Activated T-helper 2 cell treated with anti-CD3 and anti-CD28 coated beads, Interferon-gamma antibody, Interleukin-2, Interleukin-4, amounts not matched to agents 10 μg/mL and 5 μg/mL and 100 μg/mL, durations not matched to agents 14 hours and 24 hours and 36 hours (primary cell): Measurements from ENCODE around the gene UFSP2. TPM values are rescaled to one million over a fixed set of nuclear protein-coding genes. Genes with fewer than 3 reads are reported as not detected.

ENCODE experiments used
- DNase-seq: peaks from one replicate; pipeline ENCODE4 v3.0.0; 2021; ENCODE audit warnings: low spot score
- H3K27ac Mint-ChIP-seq: one replicate; pipeline ENCODE4 v1.8.0; 2021; ENCODE audit warnings: mixed read lengths
- H3K27me3 Mint-ChIP-seq: one replicate; pipeline ENCODE4 v1.8.0; 2021; ENCODE audit warnings: low read depth, mixed read lengths
- H3K36me3 Mint-ChIP-seq: one replicate; pipeline ENCODE4 v1.8.0; 2021; ENCODE audit warnings: low read depth, mixed read lengths
- H3K4me1 Mint-ChIP-seq: one replicate; pipeline ENCODE4 v1.8.0; 2021; ENCODE audit warnings: low read depth, mixed read lengths
- H3K4me3 Mint-ChIP-seq: one replicate; pipeline ENCODE4 v1.8.0; 2021; ENCODE audit warnings: low read depth, mild to moderate bottlenecking, moderate library complexity, mixed read lengths
- H3K9me3 Mint-ChIP-seq: one replicate; pipeline ENCODE4 v1.8.0; 2021; ENCODE audit warnings: mixed read lengths
- intact Hi-C: fragments of 100-400 bp; cut with micrococcal nuclease; formaldehyde crosslinking; loops from one replicate; pipeline ENCODE4 v1.15.1; 2023
- total RNA-seq: library from RNA; stranded (reverse); gene quantifications from 2 replicates; pipeline ENCODE4 v1.2.3, GENCODE V29; 2022

UFSP2 gene
- total RNA-seq, 1 donor from 2014 or later: 26.4 TPM

- intact Hi-C loops: loop anchor here (1.0 to 10.0 kb wide), 5 partner anchors 50 to 570 kb away; partner anchors contain the start of genes ACSL1, SLC25A4 and SNX25
- Mint-ChIP-seq H3K27me3 (no peaks in the 10 kb centered on the region), H3K36me3 (peaks cover 30% of the 10 kb centered on the region), H3K4me3 (peak overlapping the region; percentile 81), H3K4me1 (peaks cover 38% of the 10 kb centered on the region), H3K9me3 (no peaks in the 10 kb centered on the region), H3K27ac (peak overlapping the region; percentile 86)
- no peak for DNase-seq
Measured at GRCh38 chr4:185394568-185395237, 31.1 kb downstream of the UFSP2 start.

GRCh38 chr4:185392156-185392555 is 33.6 kb downstream of the UFSP2 start:
- no peak for DNase-seq
- Mint-ChIP-seq H3K4me1 (peaks cover 20% of the 10 kb centered on the region), H3K27ac (no peak overlapping the region), H3K36me3 (peaks cover 4% of the 10 kb centered on the region), H3K4me3 (no peak overlapping the region), H3K9me3 (no peaks in the 10 kb centered on the region), H3K27me3 (no peaks in the 10 kb centered on the region)
- intact Hi-C loops: loop anchor here (10.0 kb wide), 2 partner anchors 247 to 567 kb away; partner anchors contain the start of genes ACSL1 and SLC25A4

- H3K4me1 Mint-ChIP-seq: peaks cover 18% of the 10 kb centered on the region
- no peak overlapping the region for H3K27ac Mint-ChIP-seq
- H3K36me3 Mint-ChIP-seq: no peaks in the 10 kb centered on the region
- H3K4me3 Mint-ChIP-seq: no peak overlapping the region
- no peak for DNase-seq
- no peaks in the 10 kb centered on the region for H3K27me3 Mint-ChIP-seq
- intact Hi-C loops: loop anchor here (10.0 kb wide), 2 partner anchors 246 to 566 kb away; partner anchors contain the start of genes ACSL1 and SLC25A4
- H3K9me3 Mint-ChIP-seq: no peaks in the 10 kb centered on the region
Measured at GRCh38 chr4:185390941-185391340, 34.8 kb downstream of the UFSP2 start.

GRCh38 chr4:185387957-185388356 is 37.8 kb downstream of the UFSP2 start:
- Mint-ChIP-seq H3K4me1 (peaks cover 17% of the 10 kb centered on the region), H3K4me3 (no peak overlapping the region), H3K27ac (no peak overlapping the region), H3K9me3 (no peaks in the 10 kb centered on the region), H3K27me3 (no peaks in the 10 kb centered on the region), H3K36me3 (no peaks in the 10 kb centered on the region)
- DNase-seq: no peak
- intact Hi-C loops: no loop called here

- peaks cover 14% of the 10 kb centered on the region for H3K4me1 Mint-ChIP-seq
- no peak overlapping the region for H3K27ac Mint-ChIP-seq
- H3K36me3 Mint-ChIP-seq: peaks cover 8% of the 10 kb centered on the region
- intact Hi-C loops: no loop called here
- H3K27me3 Mint-ChIP-seq: no peaks in the 10 kb centered on the region
- peaks cover 7% of the 10 kb centered on the region for H3K9me3 Mint-ChIP-seq
- H3K4me3 Mint-ChIP-seq: no peak overlapping the region
- no peak for DNase-seq
Measured at GRCh38 chr4:185384930-185385331, 40.8 kb downstream of the UFSP2 start.

GRCh38 chr4:185384061-185384460 is 41.7 kb downstream of the UFSP2 start:
- peaks cover 7% of the 10 kb centered on the region for H3K9me3 Mint-ChIP-seq
- peaks cover 8% of the 10 kb centered on the region for H3K36me3 Mint-ChIP-seq
- no peak for DNase-seq
- intact Hi-C loops: no loop called here
- no peaks in the 10 kb centered on the region for H3K27me3 Mint-ChIP-seq
- no peak overlapping the region for H3K27ac Mint-ChIP-seq
- H3K4me3 Mint-ChIP-seq: no peak overlapping the region
- peaks cover 14% of the 10 kb centered on the region for H3K4me1 Mint-ChIP-seq

- peaks cover 14% of the 10 kb centered on the region for H3K4me1 Mint-ChIP-seq
- intact Hi-C loops: no loop called here
- H3K9me3 Mint-ChIP-seq: peaks cover 7% of the 10 kb centered on the region
- H3K4me3 Mint-ChIP-seq: no peak overlapping the region
- no peaks in the 10 kb centered on the region for H3K27me3 Mint-ChIP-seq
- peaks cover 8% of the 10 kb centered on the region for H3K36me3 Mint-ChIP-seq
- DNase-seq: no peak
- H3K27ac Mint-ChIP-seq: no peak overlapping the region
Measured at GRCh38 chr4:185383451-185383850, 42.3 kb downstream of the UFSP2 start.

GRCh38 chr4:185382754-185383153 is 43.0 kb downstream of the UFSP2 start:
- DNase-seq: no peak
- intact Hi-C loops: no loop called here
- Mint-ChIP-seq H3K4me3 (no peak overlapping the region), H3K9me3 (peaks cover 7% of the 10 kb centered on the region), H3K36me3 (peaks cover 8% of the 10 kb centered on the region), H3K4me1 (peaks cover 14% of the 10 kb centered on the region), H3K27me3 (no peaks in the 10 kb centered on the region), H3K27ac (no peak overlapping the region)

GRCh38 chr4:185381288-185382196 is 44.2 kb downstream of the UFSP2 start:
- peaks cover 14% of the 10 kb centered on the region for H3K4me1 Mint-ChIP-seq
- intact Hi-C loops: no loop called here
- DNase-seq: no peak
- H3K4me3 Mint-ChIP-seq: no peak overlapping the region
- no peaks in the 10 kb centered on the region for H3K27me3 Mint-ChIP-seq
- peaks cover 7% of the 10 kb centered on the region for H3K9me3 Mint-ChIP-seq
- H3K36me3 Mint-ChIP-seq: peaks cover 8% of the 10 kb centered on the region
- H3K27ac Mint-ChIP-seq: no peak overlapping the region

- Mint-ChIP-seq H3K4me3 (no peak overlapping the region), H3K27ac (no peak overlapping the region), H3K4me1 (peaks cover 10% of the 10 kb centered on the region), H3K9me3 (peaks cover 7% of the 10 kb centered on the region), H3K36me3 (peaks cover 8% of the 10 kb centered on the region), H3K27me3 (no peaks in the 10 kb centered on the region)
- intact Hi-C loops: no loop called here
- no peak for DNase-seq
Measured at GRCh38 chr4:185380320-185380719, 45.4 kb downstream of the UFSP2 start.

- Mint-ChIP-seq H3K9me3 (peaks cover 7% of the 10 kb centered on the region), H3K36me3 (peaks cover 8% of the 10 kb centered on the region), H3K27ac (no peak overlapping the region), H3K4me3 (no peak overlapping the region), H3K4me1 (peaks cover 4% of the 10 kb centered on the region), H3K27me3 (no peaks in the 10 kb centered on the region)
- no peak for DNase-seq
- intact Hi-C loops: no loop called here
Measured at GRCh38 chr4:185379326-185380295, 46.2 kb downstream of the UFSP2 start.

- Mint-ChIP-seq H3K4me3 (no peak overlapping the region), H3K9me3 (peaks cover 7% of the 10 kb centered on the region), H3K27me3 (no peaks in the 10 kb centered on the region), H3K27ac (no peak overlapping the region), H3K4me1 (no peaks in the 10 kb centered on the region), H3K36me3 (peaks cover 8% of the 10 kb centered on the region)
- no peak for DNase-seq
- intact Hi-C loops: no loop called here
Measured at GRCh38 chr4:185378264-185378663, 47.5 kb downstream of the UFSP2 start.
